Choroid plexus epithelial cell (primary cell): ENCODE measurements around the gene ADARB2.

ENCODE experiments used
- DNase-seq: peaks from one replicate; pipeline ENCODE4 v3.0.0-alpha.2; 2010; ENCODE audit warnings: low read depth
- H3K4me3 ChIP-seq: 2 replicates; pipeline ENCODE4 v1.5.1; 2011; ENCODE audit warnings: low read depth, mild to moderate bottlenecking, control low read depth, low read length, moderate library complexity
- CTCF ChIP-seq: conservative IDR thresholded peaks from 2 replicates; pipeline ENCODE4 v1.5.1; 2011; ENCODE audit warnings: low read depth, mild to moderate bottlenecking, control low read depth, inconsistent platforms, low read length, moderate library complexity

The ADARB2 gene

DNA sequence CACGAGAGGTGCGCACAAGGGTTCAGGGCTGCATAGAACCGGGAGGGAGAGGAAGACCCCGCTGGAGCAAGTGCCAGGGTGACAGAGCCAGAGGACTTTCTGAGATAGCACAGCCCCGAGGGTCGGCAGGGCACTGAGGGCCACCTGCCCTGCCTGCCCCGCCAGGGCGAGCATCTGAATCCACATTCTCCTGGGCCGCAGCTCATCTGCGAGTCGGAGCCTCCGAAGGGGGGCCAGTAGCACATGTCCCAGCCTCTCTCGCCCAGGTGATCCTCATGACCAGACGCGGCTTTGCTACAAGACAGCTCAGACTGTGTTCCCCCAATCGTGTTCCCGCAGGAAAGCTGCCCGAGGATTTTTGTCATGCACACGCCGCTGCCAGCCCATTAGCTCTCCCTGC is 71.2 kb downstream of the ADARB2 start:
- TF ChIP-seq CTCF: no peak
- no peak overlapping the region for H3K4me3 ChIP-seq
- DNase-seq: no peak

DNA sequence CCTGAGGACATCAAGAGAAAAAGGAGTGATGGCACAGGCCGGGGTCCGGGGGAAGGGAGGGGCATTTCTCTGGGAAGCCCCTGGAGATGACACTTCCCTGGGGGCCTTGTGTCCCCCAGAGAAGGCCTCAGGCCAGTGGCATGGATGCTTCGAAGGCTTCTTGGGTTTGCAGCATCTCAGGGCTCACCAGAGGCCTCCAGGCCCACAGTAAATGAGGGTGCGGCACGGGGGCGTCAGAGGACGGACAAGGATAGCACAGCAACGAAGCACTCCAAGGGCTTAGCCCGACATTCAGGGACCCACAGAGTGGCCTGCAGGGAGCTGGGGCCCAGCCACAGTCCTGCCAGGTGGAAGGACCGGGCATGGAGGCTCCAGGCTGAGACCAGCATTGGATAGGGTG is 71.6 kb downstream of the ADARB2 start:
- no peak overlapping the region for H3K4me3 ChIP-seq
- DNase-seq: no peak
- no peak for TF ChIP-seq CTCF

- TF ChIP-seq CTCF: no peak
- H3K4me3 ChIP-seq: no peak overlapping the region
- DNase-seq: no peak
Observed at GRCh38 chr10:1665021-1665661, 72.2 kb downstream of the ADARB2 start.

GRCh38 chr10:1664333-1664964 is 72.9 kb downstream of the ADARB2 start:
- DNase-seq: no peak
- TF ChIP-seq CTCF: no peak
- no peak overlapping the region for H3K4me3 ChIP-seq

GRCh38 chr10:1663226-1663625 is 74.1 kb downstream of the ADARB2 start:
- no peak for TF ChIP-seq CTCF
- DNase-seq: no peak
- no peak overlapping the region for H3K4me3 ChIP-seq

DNA sequence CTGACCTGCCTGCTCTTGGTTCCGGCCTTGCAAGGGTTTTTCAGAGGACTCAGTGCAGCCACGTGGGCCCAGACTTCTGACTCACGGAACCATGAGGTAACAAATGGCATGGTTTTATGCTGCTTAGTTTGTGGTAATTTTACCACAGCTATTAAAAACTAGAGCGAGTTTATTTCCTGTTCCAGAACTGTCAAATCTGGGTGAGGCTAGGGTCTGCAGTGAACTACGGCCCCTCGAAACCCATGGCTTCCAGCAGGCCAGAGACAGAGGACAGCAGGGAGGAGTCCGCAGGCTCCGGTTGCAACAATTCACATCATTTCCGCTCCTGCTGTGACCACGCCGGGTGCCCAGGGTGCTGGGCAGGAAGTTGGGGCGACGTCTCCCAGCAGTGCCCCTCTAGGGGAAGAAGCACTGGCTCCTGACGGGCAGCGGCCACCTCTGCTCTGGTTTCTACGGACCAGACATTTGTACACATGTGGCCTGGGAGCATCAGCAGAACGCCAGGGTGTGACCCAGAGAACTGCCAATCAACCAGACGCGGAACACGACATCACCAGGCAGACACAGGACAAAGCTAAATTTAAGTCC is 74.8 kb downstream of the ADARB2 start:
- H3K4me3 ChIP-seq: no peak overlapping the region
- no peak for DNase-seq
- TF ChIP-seq CTCF: no peak
